ENCODE data around the gene TGFBI.

Gene TGFBI

DNA sequence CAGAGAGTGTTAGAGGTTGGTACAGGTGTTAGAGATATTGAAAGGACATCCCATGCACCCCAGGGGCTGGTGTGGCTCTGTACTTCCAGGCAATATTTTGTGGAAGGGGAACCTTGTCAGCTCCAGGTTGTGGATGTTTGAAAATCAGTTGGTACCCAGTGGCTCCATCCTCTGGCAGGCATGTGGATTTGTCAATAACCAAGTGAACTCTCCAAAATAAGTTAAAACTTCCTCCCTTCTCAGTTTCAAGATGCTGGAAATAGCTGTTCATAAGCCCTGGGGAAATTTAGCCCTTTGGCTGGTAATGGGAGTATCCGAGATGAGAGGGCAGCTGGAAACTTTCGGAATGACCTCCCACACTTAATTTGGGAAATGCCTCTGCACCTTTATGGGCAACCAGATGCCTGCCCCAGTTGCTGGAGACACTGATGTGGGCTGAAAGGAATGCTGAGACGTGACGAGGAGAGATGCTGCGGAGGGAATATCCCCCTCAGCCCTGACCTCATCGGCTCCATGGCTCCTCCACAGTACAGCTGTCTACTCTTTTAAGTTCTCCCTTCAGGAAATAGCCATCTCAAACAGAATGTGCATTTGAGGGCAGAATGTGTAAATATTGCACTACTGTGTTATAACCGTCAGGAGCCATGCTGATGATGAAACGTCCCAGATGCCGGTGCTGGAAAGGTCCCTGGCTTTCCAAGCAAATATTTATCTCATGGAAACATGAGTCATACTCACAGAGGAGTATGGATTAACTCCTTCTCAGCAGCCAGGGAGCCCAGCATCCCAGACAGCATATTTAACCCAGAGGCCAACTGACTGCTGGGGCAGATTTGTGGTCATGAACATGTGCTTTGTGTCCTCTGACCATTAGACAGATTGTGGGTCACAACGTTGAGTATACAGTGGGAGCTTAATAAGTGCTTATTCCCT lies 29.5 kb downstream of the TGFBI start:
- Mint-ChIP-seq H3K27ac (no peak overlapping the region), H3K4me3 (no peak overlapping the region), H3K9me3 (no peaks in the 10 kb centered on the region), H3K36me3 (no peaks in the 10 kb centered on the region), H3K4me1 (no peaks in the 10 kb centered on the region), H3K27me3 (no peaks in the 10 kb centered on the region)

DNA sequence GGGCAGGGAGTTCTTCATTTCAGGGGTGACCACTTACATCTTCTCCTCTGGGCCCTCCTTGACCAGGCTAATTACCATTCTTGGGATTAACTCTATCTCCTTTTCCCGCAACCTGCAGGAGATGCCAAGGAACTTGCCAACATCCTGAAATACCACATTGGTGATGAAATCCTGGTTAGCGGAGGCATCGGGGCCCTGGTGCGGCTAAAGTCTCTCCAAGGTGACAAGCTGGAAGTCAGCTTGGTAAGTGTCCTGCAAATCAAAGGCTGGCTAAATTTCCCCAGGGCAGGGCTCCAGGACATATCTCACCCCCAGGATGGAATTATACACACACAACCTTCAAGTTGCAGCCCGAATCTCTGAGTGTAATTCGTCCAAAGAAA lies 30.2 kb downstream of the TGFBI start:
- Mint-ChIP-seq H3K4me1 (no peaks in the 10 kb centered on the region), H3K27ac (no peak overlapping the region), H3K27me3 (no peaks in the 10 kb centered on the region), H3K36me3 (no peaks in the 10 kb centered on the region), H3K9me3 (no peaks in the 10 kb centered on the region), H3K4me3 (no peak overlapping the region)

DNA sequence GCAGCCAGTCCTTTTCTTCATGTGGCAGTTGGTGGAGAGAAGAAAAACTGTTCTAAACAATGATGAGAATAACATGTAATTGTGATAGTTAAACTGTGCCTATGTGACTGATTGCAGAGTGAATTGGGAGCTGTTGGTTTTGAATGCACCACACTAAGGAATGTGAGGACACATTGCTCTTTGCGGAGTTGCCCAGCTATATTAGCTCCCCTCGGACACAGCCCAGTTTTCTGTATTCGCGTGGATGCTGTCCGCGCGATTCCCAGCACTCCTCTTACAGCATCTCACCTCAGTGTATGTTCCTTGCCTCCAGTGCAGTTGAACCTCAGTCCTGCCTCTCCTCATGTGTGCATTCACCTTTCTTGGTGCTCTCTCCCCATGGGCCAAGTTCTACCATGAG lies 32.2 kb downstream of the TGFBI start:
- no peaks in the 10 kb centered on the region for H3K9me3 Mint-ChIP-seq
- no peak overlapping the region for H3K27ac Mint-ChIP-seq
- H3K4me3 Mint-ChIP-seq, result no peak overlapping the region
- H3K4me1 Mint-ChIP-seq, result no peaks in the 10 kb centered on the region
- no peaks in the 10 kb centered on the region for H3K27me3 Mint-ChIP-seq
- no peaks in the 10 kb centered on the region for H3K36me3 Mint-ChIP-seq

DNA sequence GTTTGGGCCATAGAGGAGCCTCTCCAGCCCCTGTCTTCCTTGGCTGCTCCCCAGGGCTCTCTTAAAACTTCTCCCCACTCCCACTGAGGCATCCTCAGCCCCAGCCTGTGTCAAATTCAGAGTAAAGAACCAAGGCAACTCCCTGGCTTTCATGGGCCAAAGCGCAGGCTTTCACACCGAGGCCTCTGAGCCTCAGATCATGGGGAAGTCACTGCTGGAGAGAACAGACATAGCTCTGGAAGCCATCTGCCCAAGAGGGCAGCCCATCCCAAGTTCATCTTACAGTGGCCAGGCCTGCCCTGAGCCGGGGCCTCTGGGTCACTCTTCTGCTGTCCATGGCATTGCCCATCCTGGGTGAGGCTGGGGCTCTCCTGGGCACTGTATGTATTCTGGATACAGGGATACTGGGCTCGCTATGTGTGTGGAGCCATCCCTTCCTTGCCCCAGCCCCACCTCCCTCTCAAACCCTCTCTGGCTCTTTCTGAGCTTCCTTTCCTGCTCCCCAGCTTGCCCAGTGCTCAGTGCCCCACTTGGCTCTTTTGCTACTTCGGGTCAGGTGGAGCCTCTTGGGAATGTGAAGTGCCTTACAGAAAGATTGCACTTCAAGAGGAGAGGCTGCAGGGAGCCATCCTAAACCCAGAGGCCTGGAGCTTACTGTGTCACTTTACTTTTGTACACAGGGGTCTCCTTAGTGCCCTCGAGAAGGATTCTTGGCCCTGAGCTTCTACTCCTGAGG lies 33.0 kb downstream of the TGFBI start:
- Mint-ChIP-seq H3K4me3 (no peak overlapping the region), H3K27ac (no peak overlapping the region), H3K27me3 (no peaks in the 10 kb centered on the region), H3K9me3 (no peaks in the 10 kb centered on the region), H3K4me1 (no peaks in the 10 kb centered on the region), H3K36me3 (no peaks in the 10 kb centered on the region)

DNA sequence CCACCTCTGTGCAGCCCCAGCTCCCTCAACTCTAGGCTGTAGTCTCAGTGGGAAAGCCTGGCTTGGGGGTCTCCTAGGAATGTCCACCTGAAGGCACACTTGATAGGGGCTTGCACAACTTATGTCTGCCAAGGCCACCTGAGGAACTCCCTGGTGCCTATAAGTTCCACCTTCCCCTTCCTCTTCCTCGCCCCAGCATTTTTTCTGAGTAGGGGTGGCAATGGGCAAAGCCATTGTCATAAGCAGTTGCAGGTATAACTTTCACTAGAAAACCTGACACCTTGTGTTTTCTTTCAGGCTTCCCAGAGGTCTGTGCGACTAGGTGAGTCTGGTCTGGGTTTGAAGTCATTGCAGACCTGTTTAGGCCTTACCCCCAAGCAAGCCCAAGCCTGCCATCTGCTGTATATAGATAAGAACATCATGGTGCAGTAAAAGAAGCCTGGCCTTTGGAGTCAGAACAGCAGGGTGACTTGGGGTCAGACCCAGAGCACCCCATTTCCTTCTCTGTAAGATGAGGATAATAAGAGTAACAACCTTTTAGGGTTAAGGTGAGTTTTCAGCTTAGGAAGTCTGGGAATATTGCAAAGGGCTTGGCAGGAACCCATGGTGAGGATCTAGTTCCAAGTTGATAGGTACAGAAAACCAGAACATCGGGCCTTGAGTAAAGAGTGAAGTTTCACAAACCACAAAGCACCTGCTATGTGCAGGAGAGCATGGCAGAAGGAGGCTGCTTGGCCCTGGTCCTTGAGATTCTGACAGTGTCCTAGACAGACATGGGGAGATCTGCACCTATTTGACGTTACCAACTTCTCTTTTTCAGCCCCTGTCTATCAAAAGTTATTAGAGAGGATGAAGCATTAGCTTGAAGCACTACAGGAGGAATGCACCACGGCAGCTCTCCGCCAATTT lies 33.8 kb downstream of the TGFBI start:
- H3K9me3 Mint-ChIP-seq, result no peaks in the 10 kb centered on the region

DNA sequence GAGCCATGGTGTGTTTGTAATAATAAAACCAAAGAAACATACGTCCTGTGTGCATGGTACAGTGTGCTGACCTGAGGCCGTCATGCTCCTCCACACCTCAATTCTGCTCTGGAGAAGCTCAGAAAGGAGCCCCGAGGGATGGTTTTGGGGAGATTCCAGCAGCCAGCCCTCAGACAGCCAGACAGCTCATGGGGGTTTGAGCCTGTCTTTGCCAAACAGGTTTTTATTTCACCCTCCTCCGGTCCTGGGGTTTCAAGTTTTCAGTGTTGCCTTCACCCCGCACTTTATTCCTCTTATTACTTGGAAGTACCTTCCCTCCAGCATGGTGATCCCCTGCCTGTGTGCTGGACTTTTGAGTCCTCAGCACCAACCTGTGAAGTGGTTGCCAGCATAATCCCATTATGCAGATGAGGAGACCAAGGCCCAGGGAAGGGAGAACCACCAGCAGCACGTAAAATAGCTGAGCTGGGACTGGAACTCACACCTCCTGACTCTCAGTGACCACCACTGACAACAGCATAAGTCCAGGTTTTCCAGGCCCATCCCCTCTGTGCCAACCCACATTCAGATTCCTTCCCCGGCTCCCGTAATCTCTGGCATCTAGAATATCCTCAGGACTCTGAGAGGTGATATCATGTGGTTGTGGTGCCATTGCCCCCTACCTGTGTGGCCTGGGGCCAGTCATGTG lies 35.1 kb downstream of the TGFBI start:
- H3K4me3 Mint-ChIP-seq, result no peak overlapping the region
- H3K36me3 Mint-ChIP-seq, result no peaks in the 10 kb centered on the region
- H3K9me3 Mint-ChIP-seq, result peaks cover 3% of the 10 kb centered on the region
- H3K27ac Mint-ChIP-seq, result no peak overlapping the region
- H3K4me1 Mint-ChIP-seq, result no peaks in the 10 kb centered on the region
- H3K27me3 Mint-ChIP-seq, result no peaks in the 10 kb centered on the region

More for the DNA sequence above, 33.8 kb downstream of the TGFBI start:
- Mint-ChIP-seq H3K4me1 (no peaks in the 10 kb centered on the region), H3K27me3 (no peaks in the 10 kb centered on the region), H3K4me3 (no peak overlapping the region), H3K27ac (no peak overlapping the region), H3K36me3 (no peaks in the 10 kb centered on the region)

DNA sequence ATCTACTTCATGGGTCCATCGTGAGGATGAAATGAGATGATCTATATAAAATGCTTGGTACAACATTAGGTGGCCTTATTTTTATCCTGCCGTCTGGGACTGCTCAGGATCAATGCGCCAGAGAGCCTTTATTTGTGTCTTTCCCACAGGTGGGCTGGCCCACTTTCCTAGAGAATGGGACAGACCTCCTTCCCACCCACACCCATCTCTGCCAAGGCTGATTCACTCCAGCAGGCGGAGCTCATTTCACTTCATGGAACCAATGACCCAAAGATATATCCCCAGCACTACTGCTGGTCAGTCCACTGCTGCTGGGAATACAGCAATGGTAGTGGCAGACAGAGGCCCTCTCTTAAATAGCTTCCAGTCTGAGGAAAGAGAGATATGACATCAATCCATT lies 35.7 kb downstream of the TGFBI start:
- Mint-ChIP-seq H3K9me3 (peaks cover 9% of the 10 kb centered on the region), H3K36me3 (no peaks in the 10 kb centered on the region), H3K27me3 (no peaks in the 10 kb centered on the region), H3K27ac (no peak overlapping the region), H3K4me1 (no peaks in the 10 kb centered on the region), H3K4me3 (no peak overlapping the region)

DNA sequence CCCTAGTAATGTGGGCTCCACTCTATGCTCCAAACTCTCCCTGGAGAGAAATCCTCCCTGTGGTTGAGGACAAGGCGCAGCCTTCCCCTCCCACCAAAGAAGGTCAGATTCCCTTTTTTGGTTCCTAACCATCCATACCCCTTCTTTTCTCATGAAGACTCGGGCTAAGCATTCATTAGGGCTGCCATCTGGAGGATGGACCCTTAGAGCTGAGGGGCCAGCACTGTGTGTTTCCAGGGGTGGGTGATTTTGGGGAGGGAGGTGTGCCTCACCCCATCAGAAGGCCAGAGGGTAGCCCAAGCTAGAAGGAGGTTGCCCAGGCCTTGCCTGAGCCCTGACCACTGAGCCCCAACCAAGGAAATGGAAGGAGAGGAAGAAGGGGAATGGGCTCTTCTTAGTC lies 36.8 kb downstream of the TGFBI start:
- H3K36me3 Mint-ChIP-seq, result no peaks in the 10 kb centered on the region
- H3K9me3 Mint-ChIP-seq, result peaks cover 13% of the 10 kb centered on the region
- H3K4me3 Mint-ChIP-seq, result no peak overlapping the region
- no peak overlapping the region for H3K27ac Mint-ChIP-seq
- no peaks in the 10 kb centered on the region for H3K4me1 Mint-ChIP-seq
- H3K27me3 Mint-ChIP-seq, result peaks cover 4% of the 10 kb centered on the region

DNA sequence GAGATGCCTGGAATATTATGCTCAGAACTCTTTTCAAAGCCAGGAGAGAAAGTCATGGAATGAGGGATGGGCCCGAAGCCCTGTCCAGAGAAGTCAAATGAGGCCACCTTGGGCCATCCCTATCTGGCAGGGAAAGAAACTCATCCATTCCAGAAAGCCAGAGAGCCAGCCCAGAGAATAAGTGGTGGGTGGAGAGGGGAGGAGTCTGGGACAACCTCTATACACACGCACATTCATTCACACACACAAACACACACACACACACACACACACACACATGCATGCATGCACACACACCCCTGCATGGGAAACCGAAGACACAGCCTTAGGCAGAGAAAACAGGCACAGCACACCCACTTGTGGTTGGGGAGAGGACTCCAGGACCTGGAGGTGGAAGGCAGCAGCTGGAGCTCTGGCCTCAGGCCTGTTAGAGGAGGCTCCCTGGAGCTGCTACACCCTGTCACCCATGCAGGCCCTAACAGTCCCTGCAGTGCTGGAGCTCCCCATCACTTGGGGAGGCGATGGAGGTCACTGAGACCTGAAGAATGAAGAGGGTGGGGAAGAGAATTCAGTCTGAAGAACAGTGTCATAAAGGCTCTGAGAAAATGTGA lies 38.0 kb downstream of the TGFBI start:
- Mint-ChIP-seq H3K4me1 (no peaks in the 10 kb centered on the region), H3K4me3 (no peak overlapping the region), H3K9me3 (peaks cover 13% of the 10 kb centered on the region), H3K27me3 (peaks cover 4% of the 10 kb centered on the region), H3K36me3 (no peaks in the 10 kb centered on the region), H3K27ac (no peak overlapping the region)

DNA sequence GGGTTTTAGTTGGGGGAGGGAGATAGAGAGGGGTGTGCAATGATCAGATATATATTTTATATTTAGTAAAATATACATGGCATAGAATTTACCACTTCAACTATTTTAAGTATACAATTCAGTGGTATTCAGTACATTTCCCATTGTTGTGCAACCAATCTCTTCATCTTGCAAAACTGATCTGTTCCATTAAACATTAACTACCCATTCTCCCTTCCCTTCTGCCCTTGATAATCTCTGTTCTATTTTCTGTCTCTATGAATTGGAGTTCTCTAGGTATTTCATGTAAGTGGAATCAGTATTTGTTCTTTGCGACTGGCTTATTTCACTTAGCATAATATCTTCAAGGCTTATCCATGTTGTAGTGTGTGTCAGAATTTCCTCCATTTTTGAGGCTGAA lies 38.6 kb downstream of the TGFBI start:
- Mint-ChIP-seq H3K4me3 (no peak overlapping the region), H3K36me3 (no peaks in the 10 kb centered on the region), H3K4me1 (no peaks in the 10 kb centered on the region), H3K27ac (no peak overlapping the region), H3K9me3 (peaks cover 13% of the 10 kb centered on the region), H3K27me3 (peaks cover 4% of the 10 kb centered on the region)

DNA sequence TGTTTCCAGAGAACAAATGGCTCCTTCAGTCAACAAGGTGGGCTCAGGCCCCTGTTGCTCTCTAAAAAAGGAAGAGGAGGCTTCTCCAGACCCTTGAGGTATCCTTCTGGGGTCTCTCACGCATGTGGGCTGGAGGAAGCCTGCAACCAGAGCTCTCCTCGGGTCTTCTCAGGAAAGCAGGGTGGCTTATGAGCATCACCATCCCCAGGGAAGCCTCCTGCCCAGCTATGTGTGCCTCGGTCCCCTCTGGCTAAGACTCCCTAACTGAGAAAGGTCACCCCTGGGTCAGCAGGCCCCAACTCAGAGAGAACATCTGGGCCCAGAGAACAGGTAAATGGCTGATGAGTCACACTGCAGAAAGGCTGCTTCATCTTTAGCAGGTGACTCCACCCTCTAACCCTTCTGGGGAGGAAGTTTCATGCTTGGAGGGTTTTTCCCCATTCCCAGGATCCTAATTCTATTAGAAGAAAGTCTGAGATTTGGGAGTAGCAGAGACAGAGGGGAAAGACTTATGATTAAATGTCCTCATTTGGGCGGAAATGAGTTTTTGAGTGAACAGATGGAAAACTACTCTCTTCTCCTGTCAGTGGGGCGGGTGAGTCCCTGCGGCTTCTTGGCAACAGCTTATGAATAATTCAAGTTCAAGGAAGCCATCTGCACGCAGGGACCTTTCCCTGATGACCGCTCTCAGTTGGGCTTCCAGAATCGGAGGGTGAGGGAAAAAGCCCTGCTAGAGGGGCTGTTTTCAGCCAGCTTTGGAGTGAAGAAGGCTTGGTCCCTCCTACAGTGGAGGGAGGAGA lies 41.9 kb downstream of the TGFBI start:
- Mint-ChIP-seq H3K4me3 (no peak overlapping the region), H3K4me1 (no peaks in the 10 kb centered on the region), H3K36me3 (no peaks in the 10 kb centered on the region), H3K27me3 (peaks cover 4% of the 10 kb centered on the region), H3K27ac (no peak overlapping the region), H3K9me3 (peaks cover 13% of the 10 kb centered on the region)

DNA sequence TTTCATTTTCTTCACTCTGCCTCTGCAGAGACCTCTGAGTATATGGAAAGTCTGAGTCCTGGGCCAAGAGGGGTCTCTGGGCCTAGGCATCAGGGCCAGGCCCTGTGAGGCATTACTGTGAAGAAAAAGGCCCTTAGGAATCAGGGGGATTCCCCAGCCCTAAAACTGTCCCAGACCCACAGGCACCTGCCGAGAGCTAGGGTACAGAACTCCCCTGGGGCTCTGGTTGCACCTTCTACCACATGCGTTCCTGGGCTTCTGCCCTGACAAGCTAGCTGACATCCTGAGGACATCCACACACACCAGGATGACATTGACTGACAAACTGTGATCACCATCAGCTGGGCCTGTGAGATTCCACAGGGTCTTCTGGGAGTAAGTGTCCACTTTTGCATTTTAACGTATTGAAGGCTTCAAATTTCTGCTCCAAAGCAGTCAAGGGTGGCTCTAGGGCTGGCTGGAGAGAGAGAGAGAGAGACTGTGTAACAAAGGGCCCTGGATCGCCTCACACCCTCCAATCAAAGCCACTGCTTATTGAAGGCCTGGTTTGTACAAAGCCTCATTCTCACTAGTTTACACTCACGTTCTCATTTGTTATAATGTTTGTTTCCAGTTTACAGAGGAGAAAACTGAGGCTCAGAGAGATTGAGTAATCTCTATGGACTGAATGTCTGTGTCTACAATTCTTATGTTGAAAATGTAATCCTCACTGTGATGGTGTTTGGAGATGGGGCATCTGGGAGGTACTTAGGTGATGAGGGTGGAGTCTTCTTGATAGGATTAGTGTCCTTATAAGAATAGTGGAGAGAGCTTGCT lies 45.1 kb downstream of the TGFBI start:
- Mint-ChIP-seq H3K9me3 (peaks cover 11% of the 10 kb centered on the region), H3K4me3 (no peak overlapping the region), H3K4me1 (no peaks in the 10 kb centered on the region), H3K36me3 (no peaks in the 10 kb centered on the region), H3K27ac (no peak overlapping the region), H3K27me3 (peaks cover 22% of the 10 kb centered on the region)

DNA sequence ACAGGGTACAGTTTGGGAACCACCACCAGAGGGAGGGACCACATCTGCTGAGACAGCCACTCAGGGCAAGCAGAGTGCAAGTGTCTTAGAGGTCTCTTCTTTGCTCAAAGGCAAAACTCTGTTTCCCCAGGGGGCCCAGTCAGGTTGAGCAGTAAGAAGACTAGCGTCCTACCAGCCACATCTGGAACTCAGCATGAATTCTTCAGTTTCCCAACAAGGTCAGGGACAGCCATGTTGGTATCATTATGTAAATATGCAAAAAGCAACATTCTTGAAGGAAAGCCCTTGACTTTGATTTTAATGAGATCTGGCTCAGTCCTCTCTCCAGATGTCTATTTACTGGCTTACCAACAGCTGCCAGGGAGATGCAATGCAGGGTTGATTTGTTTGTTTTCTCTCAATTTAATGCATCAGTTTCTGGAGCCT lies 46.7 kb downstream of the TGFBI start:
- Mint-ChIP-seq H3K27ac (no peak overlapping the region), H3K9me3 (no peaks in the 10 kb centered on the region), H3K36me3 (no peaks in the 10 kb centered on the region), H3K4me3 (no peak overlapping the region), H3K27me3 (peaks cover 29% of the 10 kb centered on the region), H3K4me1 (peaks cover 6% of the 10 kb centered on the region)

All from activated naive CD4-positive, alpha-beta T cell treated with anti-CD3 and anti-CD28 coated beads, Interleukin-2, amount 50 U/mL, for 24 hours (primary cell).